Left ventricle myocardium inferior (tissue), 1 donor: ENCODE data around the gene DUSP7. TPM values are rescaled to one million over a fixed set of nuclear protein-coding genes. Genes with fewer than 3 reads are reported as not detected.

Experiments
- DNase-seq: peaks from one replicate; pipeline ENCODE4 v3.0.0-alpha.2; 2020
- H3K27ac ChIP-seq: fragments of 200-600 bp; replicated peaks from 2 replicates; pipeline ENCODE4 v1.8.0; 2021
- H3K27me3 ChIP-seq: fragments of 200-600 bp; 2 replicates; pipeline ENCODE4 v1.8.0; 2021; ENCODE audit warnings: low read depth
- H3K36me3 ChIP-seq: fragments of 200-600 bp; 2 replicates; pipeline ENCODE4 v1.8.0; 2021
- H3K4me1 ChIP-seq: fragments of 200-600 bp; 2 replicates; pipeline ENCODE4 v1.8.0; 2021
- H3K4me3 ChIP-seq: fragments of 200-600 bp; 2 replicates; pipeline ENCODE4 v1.8.0; 2021; ENCODE audit warnings: mild to moderate bottlenecking, moderate library complexity
- H3K9me3 ChIP-seq: fragments of 200-600 bp; replicated peaks from 2 replicates; pipeline ENCODE4 v1.8.0; 2021
- intact Hi-C: fragments of 100-400 bp; cut with micrococcal nuclease; formaldehyde crosslinking; loops from one replicate; pipeline ENCODE4 v1.11.0; 2022
- total RNA-seq: library from RNA; stranded (reverse); fragmentation: NEBNext Ultra II Directional; extraction: Animal tissue kit (Norgen Biotek cat#: 25700); gene quantifications from one replicate; pipeline ENCODE4 v1.2.1, GENCODE V29; 2021
- TF ChIP-seq, protein P1 (sequence below): fragments of 200-600 bp; IDR thresholded peaks from 2 replicates; pipeline ENCODE4 v1.8.0; 2021; ENCODE audit warnings: antibody characterized with exemption, mild to moderate bottlenecking, borderline replicate concordance
- donor health status: DM: no; HTN: yes; CAD: no; lungs with severe emphysema.

Gene DUSP7
- total RNA-seq, 1 donor from 2014 or later: 23.1 TPM

DNA sequence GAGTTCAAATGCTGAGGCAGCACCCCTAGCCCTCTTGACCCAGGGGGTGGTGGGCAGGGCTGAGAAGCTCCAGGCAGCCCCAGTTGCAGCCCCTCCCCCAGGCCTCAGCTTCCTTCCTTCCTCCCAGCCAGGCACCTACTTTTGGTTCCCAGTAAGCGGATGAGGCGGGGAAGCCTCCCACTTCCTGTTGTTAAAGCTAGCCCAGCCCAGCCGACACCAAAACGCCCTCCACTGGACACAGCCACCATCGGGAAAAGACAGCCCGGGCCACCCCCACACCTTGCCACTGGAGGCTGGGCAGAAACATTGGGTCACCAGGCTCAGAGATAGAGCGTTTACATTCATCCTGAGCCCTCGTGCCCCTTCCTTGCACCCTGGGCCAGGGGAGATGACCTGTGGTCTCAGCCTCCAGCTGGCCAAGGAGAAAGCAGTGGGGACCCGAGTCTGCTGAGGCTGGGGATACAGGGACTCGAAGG lies 3.5 kb downstream of the DUSP7 start:
- DNase-seq: peak; percentile 92
- H3K27ac ChIP-seq: peak overlapping the region; percentile 95
- H3K36me3 ChIP-seq: peaks cover 57% of the 10 kb centered on the region
- intact Hi-C loops: loop anchor here (10.0 kb wide), 2 partner anchors 48 to 52 kb away; no protein-coding TSS in a partner anchor
- peaks cover 92% of the 10 kb centered on the region for H3K4me1 ChIP-seq
- H3K4me3 ChIP-seq: peak overlapping the region; percentile 80
- no peaks in the 10 kb centered on the region for H3K9me3 ChIP-seq
- H3K27me3 ChIP-seq: no peaks in the 10 kb centered on the region
- TF ChIP-seq, protein P1, sequence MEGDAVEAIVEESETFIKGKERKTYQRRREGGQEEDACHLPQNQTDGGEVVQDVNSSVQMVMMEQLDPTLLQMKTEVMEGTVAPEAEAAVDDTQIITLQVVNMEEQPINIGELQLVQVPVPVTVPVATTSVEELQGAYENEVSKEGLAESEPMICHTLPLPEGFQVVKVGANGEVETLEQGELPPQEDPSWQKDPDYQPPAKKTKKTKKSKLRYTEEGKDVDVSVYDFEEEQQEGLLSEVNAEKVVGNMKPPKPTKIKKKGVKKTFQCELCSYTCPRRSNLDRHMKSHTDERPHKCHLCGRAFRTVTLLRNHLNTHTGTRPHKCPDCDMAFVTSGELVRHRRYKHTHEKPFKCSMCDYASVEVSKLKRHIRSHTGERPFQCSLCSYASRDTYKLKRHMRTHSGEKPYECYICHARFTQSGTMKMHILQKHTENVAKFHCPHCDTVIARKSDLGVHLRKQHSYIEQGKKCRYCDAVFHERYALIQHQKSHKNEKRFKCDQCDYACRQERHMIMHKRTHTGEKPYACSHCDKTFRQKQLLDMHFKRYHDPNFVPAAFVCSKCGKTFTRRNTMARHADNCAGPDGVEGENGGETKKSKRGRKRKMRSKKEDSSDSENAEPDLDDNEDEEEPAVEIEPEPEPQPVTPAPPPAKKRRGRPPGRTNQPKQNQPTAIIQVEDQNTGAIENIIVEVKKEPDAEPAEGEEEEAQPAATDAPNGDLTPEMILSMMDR: peak; percentile 67

DNA sequence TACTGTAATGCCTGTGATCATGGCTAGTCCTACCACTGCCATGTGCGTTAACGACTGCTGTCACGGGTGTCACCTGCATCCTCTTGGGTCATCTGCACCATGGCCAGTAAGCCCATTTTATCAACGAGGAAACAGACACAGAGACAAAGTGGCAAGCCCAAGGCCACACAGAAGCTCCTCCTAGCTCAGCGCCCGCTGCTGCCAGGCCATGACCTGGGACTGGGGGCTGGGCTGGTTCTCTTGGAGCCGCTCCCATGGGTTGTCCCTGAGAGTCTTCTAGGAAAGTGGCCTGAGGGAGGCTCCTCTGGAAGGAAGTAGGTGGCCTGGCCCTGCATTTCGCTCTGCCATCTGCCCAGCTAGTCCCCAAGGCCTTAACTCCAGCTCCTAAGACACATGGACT lies 4.9 kb downstream of the DUSP7 start:
- Histone ChIP-seq H3K4me3 (peak overlapping the region; percentile 80), H3K36me3 (peaks cover 57% of the 10 kb centered on the region), H3K27ac (peak overlapping the region; percentile 95), H3K27me3 (no peaks in the 10 kb centered on the region), H3K4me1 (peaks cover 96% of the 10 kb centered on the region), H3K9me3 (no peaks in the 10 kb centered on the region)
- no peak for DNase-seq
- TF ChIP-seq, protein P1: no peak
- intact Hi-C loops: loop anchor here (10.0 kb wide), 2 partner anchors 47 to 53 kb away; no protein-coding TSS in a partner anchor

DNA sequence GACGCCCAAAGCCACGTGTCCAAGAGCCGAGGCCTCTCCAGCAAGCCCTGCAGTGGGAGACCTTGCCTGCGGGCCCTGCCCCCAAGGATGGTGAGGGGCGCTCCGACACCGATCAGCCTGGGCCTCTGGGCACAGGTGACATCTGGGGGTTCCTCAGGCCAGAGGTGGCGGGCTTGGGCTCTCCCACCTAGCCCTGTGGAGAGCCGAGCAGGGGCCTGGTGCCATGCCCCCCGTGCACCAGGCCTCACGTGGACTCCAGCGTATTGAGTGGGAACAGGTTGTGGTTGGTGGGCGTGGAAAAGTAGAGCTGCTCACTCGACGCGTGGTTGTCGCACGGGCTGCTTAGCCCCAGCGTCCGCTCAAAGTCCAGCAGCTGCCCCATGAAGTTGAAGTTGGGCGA lies 5.8 kb downstream of the DUSP7 start:
- H3K27me3 ChIP-seq: no peaks in the 10 kb centered on the region
- H3K4me3 ChIP-seq: peak overlapping the region; percentile 6
- DNase-seq: no peak
- intact Hi-C loops: loop anchor here (10.0 kb wide), 2 partner anchors 46 to 54 kb away; no protein-coding TSS in a partner anchor
- H3K4me1 ChIP-seq: peaks cover 98% of the 10 kb centered on the region
- H3K27ac ChIP-seq: peak overlapping the region; percentile 95
- no peaks in the 10 kb centered on the region for H3K9me3 ChIP-seq
- TF ChIP-seq, protein P1: no peak
- H3K36me3 ChIP-seq: peaks cover 57% of the 10 kb centered on the region

DNA sequence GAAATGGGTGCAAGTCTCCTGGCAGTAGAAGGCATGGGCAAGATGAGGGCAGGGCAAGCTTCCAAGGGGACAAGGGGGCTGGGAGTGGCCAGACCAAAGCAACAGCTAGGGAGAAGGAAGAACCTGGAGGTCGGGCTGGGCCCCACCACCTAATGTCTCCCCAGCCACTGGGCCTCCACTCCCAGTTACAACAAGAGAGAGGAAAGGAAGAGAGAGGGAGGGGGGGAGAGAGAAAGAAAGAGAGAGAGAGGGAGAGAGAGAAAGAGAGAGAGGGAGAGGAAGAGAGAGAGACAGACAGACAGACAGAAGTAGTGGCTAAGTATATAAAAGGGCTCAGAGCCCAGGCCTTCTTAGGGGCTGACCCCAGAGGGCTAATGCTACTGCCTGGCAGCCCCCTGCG lies 6.9 kb downstream of the DUSP7 start:
- TF ChIP-seq, protein P1: no peak
- Histone ChIP-seq H3K4me3 (no peak overlapping the region), H3K4me1 (peaks cover 94% of the 10 kb centered on the region), H3K27ac (peak overlapping the region; percentile 95), H3K27me3 (no peaks in the 10 kb centered on the region), H3K36me3 (peaks cover 57% of the 10 kb centered on the region), H3K9me3 (no peaks in the 10 kb centered on the region)
- DNase-seq: no peak
- intact Hi-C loops: no loop called here

DNA sequence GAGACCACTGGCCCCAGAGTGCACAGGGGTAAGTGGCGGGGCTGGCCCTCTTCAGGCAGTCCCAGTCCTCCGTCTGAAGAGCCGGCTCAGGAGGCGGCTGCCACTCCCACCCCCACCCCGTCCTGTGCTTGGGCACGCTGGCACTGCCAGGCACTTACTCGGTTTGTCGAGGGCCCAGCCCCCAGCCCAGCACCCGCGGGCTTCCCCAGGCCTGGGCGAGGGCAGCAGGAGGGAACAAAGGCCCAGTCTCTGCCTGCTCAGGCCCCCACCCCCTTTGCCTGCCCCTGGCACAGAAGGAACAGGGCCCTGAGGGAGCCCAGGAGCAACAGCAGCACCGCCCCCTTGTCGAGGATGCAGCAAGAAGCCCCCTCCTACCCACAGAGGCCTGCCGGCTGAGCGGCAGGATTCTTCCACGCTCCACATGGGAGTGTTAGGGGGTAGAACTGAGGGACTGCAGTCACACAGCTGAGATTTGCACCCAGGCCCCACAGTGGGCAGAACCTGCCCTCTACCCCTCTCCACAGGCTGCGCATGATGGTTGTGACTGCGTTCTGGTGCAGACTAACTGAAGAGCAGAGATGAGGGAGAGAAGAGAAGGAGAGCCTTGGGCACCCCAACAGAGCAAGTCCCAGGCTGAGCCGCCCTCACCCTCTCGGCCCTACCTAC lies 8.9 kb downstream of the DUSP7 start:
- DNase-seq: no peak
- Histone ChIP-seq H3K27me3 (no peaks in the 10 kb centered on the region), H3K4me1 (peaks cover 85% of the 10 kb centered on the region), H3K4me3 (no peak overlapping the region), H3K36me3 (peaks cover 43% of the 10 kb centered on the region), H3K27ac (peak overlapping the region; percentile 76), H3K9me3 (no peaks in the 10 kb centered on the region)
- intact Hi-C loops: no loop called here
- TF ChIP-seq, protein P1: no peak
